ENCODE results near the gene PCSK5.
"Not testable (repeated sequence)": the region's sequence is repeated elsewhere in the genome, so short reads cannot be mapped to it uniquely, and the experiment has no call there.

- TF ChIP-seq CTCF (IDR thresholded peaks at IDR 0.05; ENCODE audit: borderline replicate concordance, extremely low read depth, low read length, poor library complexity, severe bottlenecking); EZH2 (IDR thresholded peaks at IDR 0.05; ENCODE audit: borderline replicate concordance, low read depth, low read length, severe bottlenecking): not testable (repeated sequence)
Measured at GRCh38 chr9:76362332-76363031, 472.0 kb downstream of the PCSK5 start.

Measured in DND-41 (cell line).